ENCODE data around the gene C5orf58. TPM values are rescaled to one million over a fixed set of nuclear protein-coding genes. Genes with fewer than 3 reads are reported as not detected.

The C5orf58 gene
- total and polyA plus RNA-seq, 9 donors, result 0.36 TPM; not detected in 8

DNA sequence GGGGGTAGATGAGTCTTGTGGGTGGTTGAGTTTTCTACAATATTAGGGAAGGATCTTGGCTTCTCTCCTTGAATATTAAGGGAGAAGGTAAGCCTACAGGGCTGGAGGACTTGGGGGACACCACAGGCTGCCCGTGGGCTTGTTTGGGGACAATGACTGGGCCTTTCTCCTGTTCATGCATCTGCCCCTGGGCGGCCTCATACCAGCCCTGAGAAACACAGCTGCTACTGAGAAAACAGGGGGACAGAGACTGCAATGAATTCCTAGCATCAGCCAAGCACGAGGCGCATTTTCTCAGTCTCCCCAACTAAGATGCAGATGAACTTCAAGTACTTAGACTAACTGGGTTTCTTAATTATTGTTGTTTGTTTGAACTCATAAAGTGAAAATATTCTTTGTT lies 24.6 kb downstream of the C5orf58 start:
- Histone ChIP-seq H3K27me3 (no peaks in the 10 kb centered on the region), H3K4me1 (ENCODE audit: insufficient read depth) (no peaks in the 10 kb centered on the region), H3K4me3 (no peak overlapping the region), H3K27ac (no peak overlapping the region), H3K36me3 (no peaks in the 10 kb centered on the region), H3K9me3 (no peaks in the 10 kb centered on the region)
- DNase-seq, result no peak
- intact Hi-C loops (cut with DNase I), result no loop called here
- TF ChIP-seq, protein P1, sequence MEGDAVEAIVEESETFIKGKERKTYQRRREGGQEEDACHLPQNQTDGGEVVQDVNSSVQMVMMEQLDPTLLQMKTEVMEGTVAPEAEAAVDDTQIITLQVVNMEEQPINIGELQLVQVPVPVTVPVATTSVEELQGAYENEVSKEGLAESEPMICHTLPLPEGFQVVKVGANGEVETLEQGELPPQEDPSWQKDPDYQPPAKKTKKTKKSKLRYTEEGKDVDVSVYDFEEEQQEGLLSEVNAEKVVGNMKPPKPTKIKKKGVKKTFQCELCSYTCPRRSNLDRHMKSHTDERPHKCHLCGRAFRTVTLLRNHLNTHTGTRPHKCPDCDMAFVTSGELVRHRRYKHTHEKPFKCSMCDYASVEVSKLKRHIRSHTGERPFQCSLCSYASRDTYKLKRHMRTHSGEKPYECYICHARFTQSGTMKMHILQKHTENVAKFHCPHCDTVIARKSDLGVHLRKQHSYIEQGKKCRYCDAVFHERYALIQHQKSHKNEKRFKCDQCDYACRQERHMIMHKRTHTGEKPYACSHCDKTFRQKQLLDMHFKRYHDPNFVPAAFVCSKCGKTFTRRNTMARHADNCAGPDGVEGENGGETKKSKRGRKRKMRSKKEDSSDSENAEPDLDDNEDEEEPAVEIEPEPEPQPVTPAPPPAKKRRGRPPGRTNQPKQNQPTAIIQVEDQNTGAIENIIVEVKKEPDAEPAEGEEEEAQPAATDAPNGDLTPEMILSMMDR (IDR thresholded peaks at IDR 0.05), result no peak
- no peak for TF ChIP-seq POLR2A (IDR thresholded peaks at IDR 0.05)
- TF ChIP-seq EP300 (IDR thresholded peaks at IDR 0.05), result no peak
- 94 to 100% (median 95%) methylated on average over 4 of the region's 4 CpGs for WGBS, 3 donors

DNA sequence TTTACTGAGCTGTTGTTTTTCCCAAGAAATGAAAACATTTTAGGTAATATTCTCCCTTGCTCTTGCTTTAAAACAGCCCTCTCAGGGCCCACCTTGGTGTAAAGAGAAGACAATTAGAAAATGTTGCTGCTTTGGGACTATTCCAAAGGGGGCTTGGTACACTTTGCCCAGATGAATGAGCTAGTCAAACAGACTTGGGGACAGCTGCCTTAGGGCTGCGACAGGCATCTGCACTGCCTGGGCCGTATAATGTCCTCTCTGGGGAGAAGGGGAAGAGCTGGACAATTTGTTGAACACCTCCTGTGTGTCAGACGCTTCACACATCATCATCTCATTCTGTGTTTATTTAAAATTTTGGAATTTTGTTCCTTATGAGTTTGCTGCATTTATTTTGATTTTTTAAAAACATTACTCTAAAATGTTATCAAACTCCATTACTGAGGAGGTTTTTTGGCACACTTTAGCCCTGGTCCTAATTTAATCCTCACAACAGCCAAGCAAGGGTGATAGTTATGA lies 28.8 kb downstream of the C5orf58 start:
- Histone ChIP-seq H3K27me3 (no peaks in the 10 kb centered on the region), H3K4me3 (no peak overlapping the region), H3K4me1 (ENCODE audit: insufficient read depth) (no peaks in the 10 kb centered on the region), H3K36me3 (no peaks in the 10 kb centered on the region), H3K27ac (no peak overlapping the region), H3K9me3 (no peaks in the 10 kb centered on the region)
- TF ChIP-seq EP300 (IDR thresholded peaks at IDR 0.05), result no peak
- TF ChIP-seq, protein P1 (IDR thresholded peaks at IDR 0.05), result no peak
- TF ChIP-seq POLR2A (IDR thresholded peaks at IDR 0.05), result no peak
- DNase-seq, result no peak
- WGBS, 3 donors, result 77 to 87% (median 83%) methylated on average over 3 of the region's 3 CpGs
- intact Hi-C loops (cut with DNase I), result no loop called here

GRCh38 chr5:170262061-170263045 lies 29.6 kb downstream of the C5orf58 start:
- H3K27me3 ChIP-seq, result no peaks in the 10 kb centered on the region
- H3K4me1 ChIP-seq (ENCODE audit: insufficient read depth), result peaks cover 3% of the 10 kb centered on the region
- no peak overlapping the region for H3K4me3 ChIP-seq
- WGBS, 3 donors, result 91 to 93% (median 92%) methylated on average over 15 of the region's 15 CpGs
- H3K9me3 ChIP-seq, result no peaks in the 10 kb centered on the region
- no peak for DNase-seq
- no peaks in the 10 kb centered on the region for H3K36me3 ChIP-seq
- no peak overlapping the region for H3K27ac ChIP-seq
- TF ChIP-seq, protein P1 (IDR thresholded peaks at IDR 0.05), result no peak
- TF ChIP-seq EP300 (IDR thresholded peaks at IDR 0.05) (no peak), POLR2A (IDR thresholded peaks at IDR 0.05) (no peak)
- intact Hi-C loops (cut with DNase I), result no loop called here

DNA sequence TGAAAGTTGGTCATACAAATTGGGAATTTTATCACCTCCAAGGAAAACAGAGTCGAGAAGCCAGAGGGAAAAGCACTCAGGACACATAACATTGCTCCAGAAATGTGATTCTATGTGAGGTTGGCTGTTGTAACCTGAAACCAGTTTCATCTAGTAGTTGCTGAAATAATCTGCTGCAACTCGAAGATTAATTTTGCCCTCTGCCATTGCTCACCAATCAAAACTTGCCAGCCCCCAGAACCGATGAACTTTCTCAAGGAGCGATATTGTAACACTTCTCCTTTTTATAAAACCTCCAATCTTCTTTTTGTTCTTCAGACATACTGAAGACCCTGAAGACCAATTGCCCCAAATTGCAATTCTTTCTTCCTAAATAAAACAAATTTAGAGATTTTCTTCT lies 31.1 kb downstream of the C5orf58 start:
- H3K36me3 ChIP-seq, result no peaks in the 10 kb centered on the region
- no peaks in the 10 kb centered on the region for H3K27me3 ChIP-seq
- WGBS, 3 donors, result 44 to 54% (median 49%) methylated on average over 4 of the region's 4 CpGs
- no peak overlapping the region for H3K4me3 ChIP-seq
- DNase-seq, result no peak
- H3K27ac ChIP-seq, result no peak overlapping the region
- intact Hi-C loops (cut with DNase I), result no loop called here
- TF ChIP-seq, protein P1 (IDR thresholded peaks at IDR 0.05), result no peak
- TF ChIP-seq POLR2A (IDR thresholded peaks at IDR 0.05) (no peak), EP300 (IDR thresholded peaks at IDR 0.05) (no peak)
- no peaks in the 10 kb centered on the region for H3K9me3 ChIP-seq
- H3K4me1 ChIP-seq (ENCODE audit: insufficient read depth), result peaks cover 7% of the 10 kb centered on the region
